GM21515 (cell line): Measurements from ENCODE around the gene HOXB7.

ENCODE experiments used
- ATAC-seq: cut with Tn5 transposase; IDR thresholded peaks from one replicate; pipeline ENCODE4 v1.9.1; 2021; ENCODE audit not compliant: unreplicated experiment

Gene HOXB7

GRCh38 chr17:48624118-48624517, 13.3 kb upstream of the HOXB7 start:
- ATAC-seq = no peak

- ATAC-seq = no peak
Observed at GRCh38 chr17:48623583-48623982, 12.8 kb upstream of the HOXB7 start.

- no peak for ATAC-seq
Observed at GRCh38 chr17:48622857-48623256, 12.0 kb upstream of the HOXB7 start.

- ATAC-seq = no peak
Observed at GRCh38 chr17:48621410-48622392, 10.9 kb upstream of the HOXB7 start.

- no peak for ATAC-seq
Observed at GRCh38 chr17:48620461-48621139, 9.8 kb upstream of the HOXB7 start.

GRCh38 chr17:48619826-48620449, 9.1 kb upstream of the HOXB7 start:
- no peak for ATAC-seq

- ATAC-seq = no peak
Observed at GRCh38 chr17:48618256-48618896, 7.6 kb upstream of the HOXB7 start.

GRCh38 chr17:48617471-48618255, 6.8 kb upstream of the HOXB7 start:
- ATAC-seq = no peak

GRCh38 chr17:48616717-48617470, 6.1 kb upstream of the HOXB7 start:
- no peak for ATAC-seq

GRCh38 chr17:48615963-48616716, 5.3 kb upstream of the HOXB7 start:
- ATAC-seq = no peak

- no peak for ATAC-seq
Observed at GRCh38 chr17:48615047-48615962, 4.5 kb upstream of the HOXB7 start, which contains the start of gene HOXB8. TSS of gene HOXB8 (minus strand) at chr17:48615292. CDS start at chr17:48614704, 588 bp downstream.

- no peak for ATAC-seq
Observed at GRCh38 chr17:48613862-48614694, 3.3 kb upstream of the HOXB7 start.

GRCh38 chr17:48612854-48613691, 2.3 kb upstream of the HOXB7 start:
- no peak for ATAC-seq

GRCh38 chr17:48612456-48612853, 1.6 kb upstream of the HOXB7 start:
- ATAC-seq = no peak

- no peak for ATAC-seq
Observed at GRCh38 chr17:48611681-48612455, 1.1 kb upstream of the HOXB7 start.
